NB4 (cell line): Measurements from ENCODE around the gene FAM131A.

Source experiments
- MYC ChIP-seq: IDR thresholded peaks from 2 replicates; pipeline ENCODE4 v1.6.1; 2011; ENCODE audit warnings: low read depth, low read length
- POLR2A ChIP-seq: IDR thresholded peaks from 2 replicates; pipeline ENCODE4 v1.6.1; 2011; ENCODE audit warnings: mild to moderate bottlenecking; ENCODE audit not compliant: insufficient read length; ENCODE audit errors: extremely low read depth
- TF ChIP-seq, protein P1 (sequence below): IDR thresholded peaks from one replicate; pipeline ENCODE4 v1.5.1; 2012; ENCODE audit warnings: low read depth, low read length
- TF ChIP-seq, protein P2 (sequence below): IDR thresholded peaks from 2 replicates; pipeline ENCODE4 v1.6.1; 2011; ENCODE audit warnings: low read depth, low read length

DNA sequence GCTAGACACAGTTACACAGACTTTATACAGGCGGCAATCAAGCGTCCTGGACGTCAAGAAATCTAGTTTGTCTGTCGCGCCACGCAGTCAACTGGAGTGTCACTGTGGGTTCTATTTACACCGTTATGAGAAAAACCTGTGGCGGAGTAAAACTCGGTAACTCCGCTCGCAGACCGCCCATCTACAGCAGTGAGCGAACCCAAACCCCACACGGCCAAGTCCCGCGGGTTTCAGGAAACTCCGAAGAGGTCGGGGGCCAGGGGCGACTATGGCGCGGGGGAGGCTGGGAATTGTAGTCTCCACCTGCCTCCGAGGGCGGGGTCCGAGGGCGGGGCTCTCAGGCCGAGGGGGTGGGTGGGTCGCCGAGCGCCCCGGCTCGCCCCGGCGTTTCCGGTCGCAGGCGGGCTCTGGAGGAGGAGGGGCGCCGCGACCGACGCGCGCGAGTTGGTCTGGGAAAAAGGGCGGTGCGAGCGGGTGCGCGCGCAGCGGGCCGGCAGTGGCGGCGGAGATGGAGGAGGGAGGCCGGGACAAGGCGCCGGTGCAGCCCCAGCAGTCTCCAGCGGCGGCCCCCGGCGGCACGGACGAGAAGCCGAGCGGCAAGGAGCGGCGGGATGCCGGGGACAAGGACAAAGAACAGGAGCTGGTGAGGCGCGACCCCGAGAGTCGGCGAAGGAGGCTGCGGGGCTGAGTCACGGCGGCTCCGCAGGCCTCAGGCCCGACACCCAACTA is 38.5 kb upstream of the FAM131A start, which contains the start of gene PSMD2:
- TF ChIP-seq, protein P1, sequence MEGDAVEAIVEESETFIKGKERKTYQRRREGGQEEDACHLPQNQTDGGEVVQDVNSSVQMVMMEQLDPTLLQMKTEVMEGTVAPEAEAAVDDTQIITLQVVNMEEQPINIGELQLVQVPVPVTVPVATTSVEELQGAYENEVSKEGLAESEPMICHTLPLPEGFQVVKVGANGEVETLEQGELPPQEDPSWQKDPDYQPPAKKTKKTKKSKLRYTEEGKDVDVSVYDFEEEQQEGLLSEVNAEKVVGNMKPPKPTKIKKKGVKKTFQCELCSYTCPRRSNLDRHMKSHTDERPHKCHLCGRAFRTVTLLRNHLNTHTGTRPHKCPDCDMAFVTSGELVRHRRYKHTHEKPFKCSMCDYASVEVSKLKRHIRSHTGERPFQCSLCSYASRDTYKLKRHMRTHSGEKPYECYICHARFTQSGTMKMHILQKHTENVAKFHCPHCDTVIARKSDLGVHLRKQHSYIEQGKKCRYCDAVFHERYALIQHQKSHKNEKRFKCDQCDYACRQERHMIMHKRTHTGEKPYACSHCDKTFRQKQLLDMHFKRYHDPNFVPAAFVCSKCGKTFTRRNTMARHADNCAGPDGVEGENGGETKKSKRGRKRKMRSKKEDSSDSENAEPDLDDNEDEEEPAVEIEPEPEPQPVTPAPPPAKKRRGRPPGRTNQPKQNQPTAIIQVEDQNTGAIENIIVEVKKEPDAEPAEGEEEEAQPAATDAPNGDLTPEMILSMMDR = no peak
- TF ChIP-seq POLR2A (peak; percentile 61), MYC (no peak)
- TF ChIP-seq, protein P2, sequence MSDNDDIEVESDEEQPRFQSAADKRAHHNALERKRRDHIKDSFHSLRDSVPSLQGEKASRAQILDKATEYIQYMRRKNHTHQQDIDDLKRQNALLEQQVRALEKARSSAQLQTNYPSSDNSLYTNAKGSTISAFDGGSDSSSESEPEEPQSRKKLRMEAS = no peak
